Panc1 (cell line): ENCODE data around the gene UBE2M.

Source experiments
- CTCF ChIP-seq: fragments of 450-650 bp; IDR thresholded peaks from 2 replicates; pipeline ENCODE4 v1.5.1; 2017; ENCODE audit warnings: mild to moderate bottlenecking
- POLR2AphosphoS5 ChIP-seq: IDR thresholded peaks from 2 replicates; pipeline ENCODE4 v1.6.1; 2012; ENCODE audit warnings: mild to moderate bottlenecking, low read depth, low read length, moderate library complexity
- TF ChIP-seq, protein P1 (sequence below), 2 experiments: IDR thresholded peaks; 2 replicates each; pipeline ENCODE4 v1.6.1; 2011 to 2012; ENCODE audit warnings: low read depth in 2 of 2, control low read depth in 1 of 2, low read length in 1 of 2, mild to moderate bottlenecking in 1 of 2, moderate library complexity in 1 of 2; ENCODE audit not compliant: insufficient read depth in 1 of 2

GRCh38 chr19:58552655-58553054, 5.8 kb downstream of the UBE2M start:
- TF ChIP-seq CTCF (no peak), POLR2AphosphoS5 (no peak; the same call in 1 of the 2 replicates)
- TF ChIP-seq, protein P1, sequence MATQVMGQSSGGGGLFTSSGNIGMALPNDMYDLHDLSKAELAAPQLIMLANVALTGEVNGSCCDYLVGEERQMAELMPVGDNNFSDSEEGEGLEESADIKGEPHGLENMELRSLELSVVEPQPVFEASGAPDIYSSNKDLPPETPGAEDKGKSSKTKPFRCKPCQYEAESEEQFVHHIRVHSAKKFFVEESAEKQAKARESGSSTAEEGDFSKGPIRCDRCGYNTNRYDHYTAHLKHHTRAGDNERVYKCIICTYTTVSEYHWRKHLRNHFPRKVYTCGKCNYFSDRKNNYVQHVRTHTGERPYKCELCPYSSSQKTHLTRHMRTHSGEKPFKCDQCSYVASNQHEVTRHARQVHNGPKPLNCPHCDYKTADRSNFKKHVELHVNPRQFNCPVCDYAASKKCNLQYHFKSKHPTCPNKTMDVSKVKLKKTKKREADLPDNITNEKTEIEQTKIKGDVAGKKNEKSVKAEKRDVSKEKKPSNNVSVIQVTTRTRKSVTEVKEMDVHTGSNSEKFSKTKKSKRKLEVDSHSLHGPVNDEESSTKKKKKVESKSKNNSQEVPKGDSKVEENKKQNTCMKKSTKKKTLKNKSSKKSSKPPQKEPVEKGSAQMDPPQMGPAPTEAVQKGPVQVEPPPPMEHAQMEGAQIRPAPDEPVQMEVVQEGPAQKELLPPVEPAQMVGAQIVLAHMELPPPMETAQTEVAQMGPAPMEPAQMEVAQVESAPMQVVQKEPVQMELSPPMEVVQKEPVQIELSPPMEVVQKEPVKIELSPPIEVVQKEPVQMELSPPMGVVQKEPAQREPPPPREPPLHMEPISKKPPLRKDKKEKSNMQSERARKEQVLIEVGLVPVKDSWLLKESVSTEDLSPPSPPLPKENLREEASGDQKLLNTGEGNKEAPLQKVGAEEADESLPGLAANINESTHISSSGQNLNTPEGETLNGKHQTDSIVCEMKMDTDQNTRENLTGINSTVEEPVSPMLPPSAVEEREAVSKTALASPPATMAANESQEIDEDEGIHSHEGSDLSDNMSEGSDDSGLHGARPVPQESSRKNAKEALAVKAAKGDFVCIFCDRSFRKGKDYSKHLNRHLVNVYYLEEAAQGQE (IDR thresholded peaks at IDR 0.05; ENCODE audit: insufficient read depth in 1 of 2, low read depth in 2 of 2, low read length in 1 of 2), result no peak
